GM21423 (cell line): ENCODE results near the gene APBB2.

ENCODE experiments used
- ATAC-seq: cut with Tn5 transposase; IDR thresholded peaks from one replicate; pipeline ENCODE4 v1.9.1; 2021; ENCODE audit warnings: mild to moderate bottlenecking, moderate library complexity; ENCODE audit not compliant: unreplicated experiment

Gene APBB2

GRCh38 chr4:41196633-41197332, 17.6 kb downstream of the APBB2 start:
- no peak for ATAC-seq

- ATAC-seq, result no peak
Observed at GRCh38 chr4:41192136-41192535, 22.2 kb downstream of the APBB2 start.

DNA sequence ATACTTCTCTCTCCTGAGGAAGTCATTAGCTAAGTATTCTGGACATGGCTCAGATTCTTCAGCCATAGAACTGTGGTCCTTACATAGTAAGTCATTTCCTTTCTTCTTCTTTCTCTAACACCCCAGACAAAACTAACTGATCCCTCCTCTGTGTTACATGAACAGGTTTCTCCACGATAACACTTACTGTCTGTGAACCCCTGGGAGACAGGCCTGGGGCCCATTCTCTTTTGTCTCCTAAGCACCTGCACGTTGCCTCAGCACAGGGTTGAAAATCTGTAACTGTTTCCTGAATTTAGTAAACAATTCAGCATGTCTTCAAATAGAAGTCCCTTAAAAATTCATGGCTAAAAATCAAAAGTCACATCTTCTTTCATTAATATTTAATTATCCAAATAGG, 24.7 kb downstream of the APBB2 start:
- no peak for ATAC-seq

- no peak for ATAC-seq
Observed at GRCh38 chr4:41189076-41189475, 25.3 kb downstream of the APBB2 start.

GRCh38 chr4:41185614-41186592, 28.4 kb downstream of the APBB2 start:
- ATAC-seq, result no peak

DNA sequence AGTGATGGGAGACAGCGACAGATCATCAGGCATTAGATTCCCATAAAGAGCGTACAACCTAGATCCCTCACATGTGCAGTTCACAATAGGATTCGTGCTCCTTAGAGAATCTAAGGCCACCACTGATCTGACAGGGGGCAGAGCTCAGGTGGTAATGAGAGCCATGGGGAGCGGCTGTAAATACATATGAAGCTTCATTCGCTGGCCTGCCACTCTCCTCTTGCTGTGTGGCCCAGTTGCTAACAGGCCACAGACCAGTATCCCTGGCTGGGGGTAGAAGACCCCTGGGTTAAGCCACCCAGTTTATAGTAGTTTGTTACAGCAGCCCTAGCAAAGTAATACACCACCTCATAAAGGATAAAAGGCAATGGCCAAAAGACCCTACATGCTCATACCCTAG, 30.3 kb downstream of the APBB2 start:
- no peak for ATAC-seq

DNA sequence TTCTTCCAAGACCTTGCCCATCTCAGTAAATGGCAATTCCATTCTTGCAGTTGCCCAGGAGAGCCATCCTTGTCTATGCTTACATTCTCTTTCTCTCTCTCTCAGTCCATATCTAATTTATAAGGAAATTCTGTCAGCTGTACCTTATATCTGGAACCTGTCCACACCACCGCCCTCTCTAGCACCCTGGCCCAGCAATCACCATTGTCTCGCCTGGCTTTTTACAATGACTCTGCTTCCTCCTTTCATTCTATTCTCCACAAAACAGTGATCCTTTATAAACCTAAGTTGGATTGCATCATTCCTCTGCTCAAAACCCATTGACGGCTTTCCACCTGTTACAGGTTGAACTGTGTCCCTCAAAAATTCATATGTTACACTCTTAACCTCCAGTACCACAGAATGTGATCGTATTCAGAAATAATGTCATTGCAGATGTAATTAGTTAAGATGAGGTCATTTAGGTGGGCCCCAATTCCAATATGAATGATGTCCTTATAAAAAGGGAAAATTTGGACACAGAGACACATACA, 31.3 kb downstream of the APBB2 start:
- ATAC-seq, result no peak

GRCh38 chr4:41181037-41181436, 33.3 kb downstream of the APBB2 start:
- ATAC-seq, result no peak

DNA sequence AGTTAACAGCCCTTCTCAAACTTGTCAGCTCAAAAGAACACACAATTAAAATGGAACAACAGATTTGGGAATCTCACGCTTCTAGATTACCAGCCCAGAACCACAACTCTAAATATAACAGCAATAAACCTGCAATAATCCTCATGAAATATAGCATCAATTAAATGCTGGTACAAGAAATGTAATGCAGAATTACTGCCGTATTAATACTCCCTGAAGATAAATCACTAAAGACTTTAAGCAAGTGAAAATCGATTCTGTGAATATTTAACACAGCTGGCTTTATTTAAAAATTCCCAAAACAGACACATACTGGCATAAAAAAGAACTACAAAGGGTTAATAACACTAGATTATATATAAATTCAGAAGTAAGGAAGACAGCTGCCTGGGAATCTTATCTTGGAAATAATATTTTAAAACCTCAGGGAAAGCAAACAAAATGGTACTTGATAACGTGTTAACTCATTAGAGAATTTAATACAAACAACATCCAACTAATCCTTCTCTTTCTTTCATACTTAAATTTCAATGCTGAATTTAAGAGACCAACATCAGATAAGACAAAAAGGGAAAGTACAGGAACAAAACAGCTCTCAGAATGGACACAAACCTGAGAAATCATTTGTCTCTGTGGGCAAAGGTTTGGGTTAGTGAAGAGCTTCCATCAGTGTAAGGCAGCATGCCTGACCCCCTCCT, 34.7 kb downstream of the APBB2 start:
- ATAC-seq, result no peak

GRCh38 chr4:41178372-41179370, 35.7 kb downstream of the APBB2 start:
- ATAC-seq, result no peak

- ATAC-seq, result no peak
Observed at GRCh38 chr4:41177016-41177415, 37.3 kb downstream of the APBB2 start.

DNA sequence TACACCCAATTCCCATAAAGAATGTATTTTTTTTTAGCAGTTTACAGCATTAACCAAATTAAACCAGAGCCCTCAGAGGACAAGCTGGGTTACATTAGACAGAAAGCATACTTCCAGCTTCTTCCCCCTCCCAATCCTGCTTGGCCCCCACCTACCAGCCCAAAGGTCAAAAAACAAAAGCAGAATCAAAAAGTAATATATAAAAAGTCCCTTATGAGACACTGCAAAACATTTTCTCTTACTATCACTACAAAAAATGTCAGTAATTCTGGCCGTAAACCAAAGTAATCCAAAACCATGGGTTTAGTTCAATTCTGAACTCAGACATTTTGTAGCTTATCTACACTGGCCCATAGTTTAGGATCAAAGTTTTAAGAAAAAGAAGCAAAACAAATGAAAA, 38.0 kb downstream of the APBB2 start:
- ATAC-seq, result no peak

DNA sequence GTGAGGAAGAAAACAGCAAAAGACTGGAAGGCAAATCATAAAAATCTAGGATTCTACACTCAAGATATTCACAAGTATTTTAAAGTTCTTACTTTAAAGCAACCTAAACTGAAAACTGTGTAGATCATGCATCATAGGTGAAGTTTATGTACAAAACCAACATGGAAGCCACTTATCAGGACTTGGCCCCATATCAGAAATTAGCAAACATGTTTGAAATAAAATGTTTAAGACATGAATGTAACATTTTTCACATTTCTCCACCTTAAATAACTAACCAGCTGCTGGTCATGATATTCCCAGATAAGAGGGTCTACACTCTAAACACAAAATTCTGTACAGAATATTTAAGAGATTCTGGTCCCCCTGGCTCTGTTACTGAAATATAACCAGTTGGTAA, 38.5 kb downstream of the APBB2 start:
- no peak for ATAC-seq

DNA sequence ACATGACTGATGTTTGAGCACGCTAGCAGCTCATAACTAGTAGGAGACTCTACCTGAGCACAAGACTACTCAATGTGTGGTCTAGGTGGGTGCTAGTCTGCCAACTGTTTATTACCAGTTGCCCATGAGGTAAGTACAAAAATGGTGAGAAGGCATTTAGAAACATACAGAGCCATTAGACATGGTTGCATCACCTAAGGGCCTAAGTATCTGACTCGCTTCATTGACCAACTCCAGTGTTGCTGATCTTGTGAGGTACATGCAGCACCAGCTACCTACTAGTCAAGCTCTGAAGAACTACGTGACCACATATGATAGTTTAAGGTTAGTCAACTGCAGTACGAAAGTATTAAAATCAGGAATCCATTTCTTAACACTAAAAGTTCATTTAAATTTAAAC, 39.9 kb downstream of the APBB2 start:
- no peak for ATAC-seq

- ATAC-seq, result no peak
Observed at GRCh38 chr4:41172786-41173185, 41.6 kb downstream of the APBB2 start.

DNA sequence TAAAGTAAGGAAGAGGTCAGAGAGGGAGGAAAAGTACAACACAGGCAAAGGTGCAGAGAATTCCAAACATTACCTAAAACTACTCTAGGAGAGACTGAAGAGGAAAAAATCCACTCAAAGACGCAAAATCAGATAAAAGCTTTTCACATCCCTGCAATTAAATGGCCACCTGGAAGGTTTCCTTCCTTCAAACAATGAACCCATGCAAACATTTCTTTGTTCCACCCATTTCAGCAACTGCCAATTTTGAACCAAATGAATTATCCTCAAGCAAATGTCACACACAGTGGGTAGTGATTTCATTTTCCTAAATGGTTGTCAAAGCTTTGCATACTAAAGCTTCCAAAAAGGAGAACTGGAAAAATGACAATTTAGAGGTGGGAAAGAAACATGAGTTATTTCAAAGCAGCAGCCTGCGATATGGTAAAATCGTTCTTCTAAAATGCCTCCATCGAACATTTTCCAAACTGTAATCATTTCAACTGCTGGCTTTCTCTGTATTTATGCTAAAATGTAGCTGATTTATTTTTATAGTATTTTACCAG, 45.0 kb downstream of the APBB2 start:
- ATAC-seq, result no peak

DNA sequence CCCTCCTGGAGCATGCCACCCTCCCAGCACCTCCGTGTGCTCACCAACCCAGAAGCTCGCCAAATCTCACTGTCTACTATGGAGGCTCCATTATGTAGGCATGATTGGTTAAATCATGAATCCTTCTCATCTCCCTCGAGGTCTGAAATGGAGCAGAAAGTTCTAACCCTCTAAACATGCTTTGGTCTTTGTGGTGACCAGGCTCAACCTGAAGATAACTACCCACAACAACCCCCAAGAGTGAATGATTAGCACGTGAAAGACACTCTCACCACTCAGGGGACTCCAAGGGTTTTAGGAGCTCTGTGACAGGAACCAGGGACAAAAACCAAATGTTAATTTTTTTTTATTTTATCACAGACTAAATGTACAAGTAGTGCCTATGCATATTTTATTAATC, 47.2 kb downstream of the APBB2 start:
- ATAC-seq, result no peak

DNA sequence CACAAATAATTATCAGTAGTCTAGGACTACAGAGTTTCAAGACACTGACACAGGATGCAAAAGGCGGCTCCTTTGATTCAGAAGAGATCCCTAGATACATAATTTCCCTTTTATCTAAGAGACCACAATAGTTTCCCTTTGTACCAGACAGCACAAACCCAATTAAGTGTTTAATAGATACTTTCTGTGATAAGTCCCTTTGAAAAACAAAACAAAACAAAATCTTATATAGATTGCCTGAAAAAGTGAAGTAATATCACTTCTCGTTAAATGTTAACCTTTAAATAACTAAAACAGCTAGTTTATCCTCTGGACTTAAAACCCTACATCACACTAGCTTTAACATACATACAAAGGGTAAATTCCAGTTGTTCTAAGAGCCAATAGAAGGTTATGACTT, 49.9 kb downstream of the APBB2 start:
- ATAC-seq, result no peak

DNA sequence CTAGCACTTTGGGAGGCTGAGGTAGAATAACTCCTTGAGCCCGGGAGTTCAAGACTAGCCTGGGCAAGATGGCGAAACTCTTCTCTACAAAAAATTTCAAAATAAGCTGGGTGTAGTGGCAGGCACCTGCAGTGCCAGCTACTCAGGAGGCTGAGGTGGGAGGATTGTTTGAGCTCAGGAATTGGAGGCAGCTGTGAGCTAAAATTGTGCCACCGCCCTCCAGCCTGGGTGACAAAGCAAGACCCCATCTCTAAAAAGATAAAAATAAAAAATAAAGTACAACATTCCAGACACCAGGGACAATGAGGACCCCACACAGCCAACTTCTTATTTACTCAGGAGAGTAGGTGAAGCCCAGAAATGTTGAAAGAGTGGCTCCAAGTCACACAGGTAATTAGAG, 53.0 kb downstream of the APBB2 start:
- no peak for ATAC-seq

- no peak for ATAC-seq
Observed at GRCh38 chr4:41160856-41161255, 53.5 kb downstream of the APBB2 start.
